ENCODE measurements around the gene FAM124B.
"Not testable (repeated sequence)": the region's sequence is repeated elsewhere in the genome, so short reads cannot be mapped to it uniquely, and the experiment has no call there.

The FAM124B gene

GRCh38 chr2:224400886-224401632, 848 bp downstream of the FAM124B start:
- no peaks in the 10 kb centered on the region for H3K27me3 ChIP-seq (ENCODE audit: control insufficient read depth, insufficient read depth, low read length, poor library complexity, severe bottlenecking)
- H3K9me3 ChIP-seq (ENCODE audit: control insufficient read depth, low read length): no peaks in the 10 kb centered on the region
- H3K36me3 ChIP-seq (ENCODE audit: control insufficient read depth, insufficient read depth, low read length): no peaks in the 10 kb centered on the region
- WGBS, 2 experiments: 95 to 96% methylated on average over 22 of the region's 22 CpGs
- no peak overlapping the region for H3K27ac ChIP-seq (ENCODE audit: insufficient read depth, low read depth, low read length, poor library complexity, severe bottlenecking)
- no peaks in the 10 kb centered on the region for H3K4me1 ChIP-seq (ENCODE audit: control insufficient read depth, insufficient read depth, low read length)
- H3K4me3 ChIP-seq (ENCODE audit: insufficient read depth, low read depth, low read length): no peak overlapping the region

GRCh38 chr2:224400174-224400810, 1.6 kb downstream of the FAM124B start:
- Histone ChIP-seq H3K4me1 (ENCODE audit: control insufficient read depth, insufficient read depth, low read length) (no peaks in the 10 kb centered on the region), H3K9me3 (ENCODE audit: control insufficient read depth, low read length) (no peaks in the 10 kb centered on the region), H3K27ac (ENCODE audit: insufficient read depth, low read depth, low read length, poor library complexity, severe bottlenecking) (no peak overlapping the region), H3K27me3 (ENCODE audit: control insufficient read depth, insufficient read depth, low read length, poor library complexity, severe bottlenecking) (no peaks in the 10 kb centered on the region), H3K36me3 (ENCODE audit: control insufficient read depth, insufficient read depth, low read length) (no peaks in the 10 kb centered on the region), H3K4me3 (ENCODE audit: insufficient read depth, low read depth, low read length) (no peak overlapping the region)
- 91 to 93% methylated on average over 7 to 8 of the region's 8 CpGs for WGBS, 2 experiments

DNA sequence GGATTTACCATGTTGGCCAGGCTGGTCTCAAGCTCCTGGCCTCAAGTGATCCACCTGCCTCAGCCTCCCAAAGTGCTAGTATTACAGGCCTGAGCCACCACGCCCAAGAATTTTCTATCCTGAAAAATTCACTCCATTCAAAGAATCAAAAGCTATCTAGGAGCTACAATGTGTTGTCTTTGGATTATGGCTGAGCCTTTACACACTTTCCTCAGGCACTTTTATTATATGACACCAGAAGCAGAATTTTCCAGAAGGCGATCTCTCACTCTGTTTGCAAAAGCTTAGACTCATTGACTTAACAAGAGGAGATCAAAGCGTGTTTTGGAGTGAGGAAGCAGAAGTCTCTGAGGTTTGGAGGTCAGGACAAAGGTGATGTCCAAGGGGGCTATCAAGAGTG, 3.6 kb downstream of the FAM124B start:
- WGBS, 2 experiments: 97 to 98% methylated on average over 3 of the region's 3 CpGs
- no peak overlapping the region for H3K4me3 ChIP-seq (ENCODE audit: insufficient read depth, low read depth, low read length)
- no peaks in the 10 kb centered on the region for H3K27me3 ChIP-seq (ENCODE audit: control insufficient read depth, insufficient read depth, low read length, poor library complexity, severe bottlenecking)
- H3K4me1 ChIP-seq (ENCODE audit: control insufficient read depth, insufficient read depth, low read length): no peaks in the 10 kb centered on the region
- no peaks in the 10 kb centered on the region for H3K36me3 ChIP-seq (ENCODE audit: control insufficient read depth, insufficient read depth, low read length)
- no peaks in the 10 kb centered on the region for H3K9me3 ChIP-seq (ENCODE audit: control insufficient read depth, low read length)
- no peak overlapping the region for H3K27ac ChIP-seq (ENCODE audit: insufficient read depth, low read depth, low read length, poor library complexity, severe bottlenecking)

DNA sequence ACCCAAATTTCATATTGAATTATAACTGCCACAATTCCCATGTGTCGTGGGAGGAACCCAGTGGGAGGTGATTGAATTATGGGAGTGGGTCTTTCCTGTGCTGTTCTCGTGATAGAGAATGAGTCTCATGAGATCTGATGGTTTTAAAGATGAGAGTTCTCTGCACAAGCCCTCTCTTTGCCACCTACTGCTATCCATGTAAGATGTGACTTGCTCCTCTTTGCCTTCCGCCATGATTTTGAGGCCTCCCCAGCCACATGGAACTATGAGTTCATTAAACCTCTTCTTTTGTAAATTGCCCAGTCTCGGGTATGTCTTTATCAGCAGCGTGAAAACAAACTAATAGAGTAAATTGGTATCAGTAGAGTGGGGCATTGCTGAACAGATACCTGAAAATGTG, 4.8 kb downstream of the FAM124B start:
- not testable (repeated sequence) for H3K36me3 ChIP-seq (ENCODE audit: control insufficient read depth, insufficient read depth, low read length); H3K4me1 ChIP-seq (ENCODE audit: control insufficient read depth, insufficient read depth, low read length); H3K27ac ChIP-seq (ENCODE audit: insufficient read depth, low read depth, low read length, poor library complexity, severe bottlenecking); H3K4me3 ChIP-seq (ENCODE audit: insufficient read depth, low read depth, low read length); H3K27me3 ChIP-seq (ENCODE audit: control insufficient read depth, insufficient read depth, low read length, poor library complexity, severe bottlenecking); H3K9me3 ChIP-seq (ENCODE audit: control insufficient read depth, low read length)
- 91 to 95% methylated on average over 5 of the region's 5 CpGs for WGBS, 2 experiments

- H3K4me1 ChIP-seq (ENCODE audit: control insufficient read depth, insufficient read depth, low read length): no peaks in the 10 kb centered on the region
- no peaks in the 10 kb centered on the region for H3K36me3 ChIP-seq (ENCODE audit: control insufficient read depth, insufficient read depth, low read length)
- no peak overlapping the region for H3K4me3 ChIP-seq (ENCODE audit: insufficient read depth, low read depth, low read length)
- no peaks in the 10 kb centered on the region for H3K27me3 ChIP-seq (ENCODE audit: control insufficient read depth, insufficient read depth, low read length, poor library complexity, severe bottlenecking)
- H3K9me3 ChIP-seq (ENCODE audit: control insufficient read depth, low read length): no peaks in the 10 kb centered on the region
- no peak overlapping the region for H3K27ac ChIP-seq (ENCODE audit: insufficient read depth, low read depth, low read length, poor library complexity, severe bottlenecking)
- WGBS, 2 experiments: 93% methylated on average over 9 of the region's 9 CpGs
Measured at GRCh38 chr2:224395620-224396390, 6.1 kb downstream of the FAM124B start.

- H3K4me3 ChIP-seq (ENCODE audit: insufficient read depth, low read depth, low read length): no peak overlapping the region
- H3K27ac ChIP-seq (ENCODE audit: insufficient read depth, low read depth, low read length, poor library complexity, severe bottlenecking): no peak overlapping the region
- H3K27me3 ChIP-seq (ENCODE audit: control insufficient read depth, insufficient read depth, low read length, poor library complexity, severe bottlenecking): no peaks in the 10 kb centered on the region
- no peaks in the 10 kb centered on the region for H3K4me1 ChIP-seq (ENCODE audit: control insufficient read depth, insufficient read depth, low read length)
- WGBS, 2 experiments: 96 to 97% methylated on average over 3 of the region's 3 CpGs
- no peaks in the 10 kb centered on the region for H3K9me3 ChIP-seq (ENCODE audit: control insufficient read depth, low read length)
- no peaks in the 10 kb centered on the region for H3K36me3 ChIP-seq (ENCODE audit: control insufficient read depth, insufficient read depth, low read length)
Measured at GRCh38 chr2:224393157-224393872, 8.6 kb downstream of the FAM124B start.

- Histone ChIP-seq H3K4me3 (ENCODE audit: insufficient read depth, low read depth, low read length) (no peak overlapping the region), H3K27ac (ENCODE audit: insufficient read depth, low read depth, low read length, poor library complexity, severe bottlenecking) (no peak overlapping the region), H3K36me3 (ENCODE audit: control insufficient read depth, insufficient read depth, low read length) (no peaks in the 10 kb centered on the region), H3K4me1 (ENCODE audit: control insufficient read depth, insufficient read depth, low read length) (no peaks in the 10 kb centered on the region), H3K27me3 (ENCODE audit: control insufficient read depth, insufficient read depth, low read length, poor library complexity, severe bottlenecking) (no peaks in the 10 kb centered on the region), H3K9me3 (ENCODE audit: control insufficient read depth, low read length) (no peaks in the 10 kb centered on the region)
- 81 to 96% methylated on average over 4 of the region's 4 CpGs for WGBS, 2 experiments
Measured at GRCh38 chr2:224392545-224392944, 9.4 kb downstream of the FAM124B start.

- Histone ChIP-seq H3K27me3 (ENCODE audit: control insufficient read depth, insufficient read depth, low read length, poor library complexity, severe bottlenecking) (no peaks in the 10 kb centered on the region), H3K4me1 (ENCODE audit: control insufficient read depth, insufficient read depth, low read length) (no peaks in the 10 kb centered on the region), H3K4me3 (ENCODE audit: insufficient read depth, low read depth, low read length) (no peak overlapping the region), H3K36me3 (ENCODE audit: control insufficient read depth, insufficient read depth, low read length) (no peaks in the 10 kb centered on the region), H3K27ac (ENCODE audit: insufficient read depth, low read depth, low read length, poor library complexity, severe bottlenecking) (no peak overlapping the region), H3K9me3 (ENCODE audit: control insufficient read depth, low read length) (no peaks in the 10 kb centered on the region)
- 89 to 90% methylated on average over 5 of the region's 5 CpGs for WGBS, 2 experiments
Measured at GRCh38 chr2:224389317-224389716, 12.6 kb downstream of the FAM124B start.

DNA sequence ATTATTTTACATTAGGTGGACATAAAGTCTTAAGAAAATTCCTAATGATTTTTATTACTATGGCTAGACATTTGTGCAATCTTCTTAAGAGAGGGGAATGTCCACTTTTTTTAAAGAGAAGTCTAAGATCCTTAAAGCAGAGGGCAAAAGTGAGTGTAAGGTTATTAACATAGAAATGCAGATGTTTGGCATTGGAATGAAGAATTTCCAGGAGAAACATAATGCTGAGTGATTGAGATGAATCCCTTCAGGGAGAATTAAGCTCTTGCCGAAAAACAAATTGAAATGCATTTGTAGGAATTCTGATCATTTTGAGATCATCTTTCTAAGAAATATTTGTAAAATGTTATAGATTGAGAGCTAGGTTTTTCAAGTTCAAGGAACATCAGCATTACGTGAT, 15.0 kb downstream of the FAM124B start:
- Histone ChIP-seq H3K9me3 (ENCODE audit: control insufficient read depth, low read length) (no peaks in the 10 kb centered on the region), H3K36me3 (ENCODE audit: control insufficient read depth, insufficient read depth, low read length) (no peaks in the 10 kb centered on the region), H3K4me3 (ENCODE audit: insufficient read depth, low read depth, low read length) (no peak overlapping the region), H3K27ac (ENCODE audit: insufficient read depth, low read depth, low read length, poor library complexity, severe bottlenecking) (no peak overlapping the region), H3K27me3 (ENCODE audit: control insufficient read depth, insufficient read depth, low read length, poor library complexity, severe bottlenecking) (no peaks in the 10 kb centered on the region), H3K4me1 (ENCODE audit: control insufficient read depth, insufficient read depth, low read length) (no peaks in the 10 kb centered on the region)
- 89 to 95% methylated on average over 1 to 2 of the region's 2 CpGs for WGBS, 2 experiments
